ENCODE measurements around the gene ERICH6.

DNA sequence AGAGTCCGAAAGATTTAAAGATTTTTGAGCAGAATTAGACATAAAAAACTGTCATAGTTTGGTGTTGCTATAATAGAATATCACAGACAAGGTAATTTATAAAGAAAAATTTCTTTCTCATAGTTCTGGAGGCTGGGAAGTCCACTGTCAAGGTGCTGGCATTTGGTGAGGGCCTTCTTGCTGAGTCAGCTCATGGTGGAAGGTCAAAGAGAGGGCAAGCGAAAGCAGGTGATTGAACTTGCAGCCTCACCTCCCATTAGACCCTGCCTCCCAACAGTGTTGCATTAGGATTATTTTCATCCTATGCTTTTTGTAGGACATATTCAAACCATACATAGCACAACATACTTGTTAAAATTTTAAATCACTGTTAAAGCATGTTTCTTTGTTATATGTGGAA, 90.7 kb downstream of the ERICH6 start:
- TF ChIP-seq POLR2AphosphoS5 (IDR thresholded peaks at IDR 0.05; ENCODE audit: insufficient read depth in 1 of 2, low read depth in 1 of 2) (no peak), POLR2A (IDR thresholded peaks at IDR 0.05) (no peak)
- TF ChIP-seq, protein P1, sequence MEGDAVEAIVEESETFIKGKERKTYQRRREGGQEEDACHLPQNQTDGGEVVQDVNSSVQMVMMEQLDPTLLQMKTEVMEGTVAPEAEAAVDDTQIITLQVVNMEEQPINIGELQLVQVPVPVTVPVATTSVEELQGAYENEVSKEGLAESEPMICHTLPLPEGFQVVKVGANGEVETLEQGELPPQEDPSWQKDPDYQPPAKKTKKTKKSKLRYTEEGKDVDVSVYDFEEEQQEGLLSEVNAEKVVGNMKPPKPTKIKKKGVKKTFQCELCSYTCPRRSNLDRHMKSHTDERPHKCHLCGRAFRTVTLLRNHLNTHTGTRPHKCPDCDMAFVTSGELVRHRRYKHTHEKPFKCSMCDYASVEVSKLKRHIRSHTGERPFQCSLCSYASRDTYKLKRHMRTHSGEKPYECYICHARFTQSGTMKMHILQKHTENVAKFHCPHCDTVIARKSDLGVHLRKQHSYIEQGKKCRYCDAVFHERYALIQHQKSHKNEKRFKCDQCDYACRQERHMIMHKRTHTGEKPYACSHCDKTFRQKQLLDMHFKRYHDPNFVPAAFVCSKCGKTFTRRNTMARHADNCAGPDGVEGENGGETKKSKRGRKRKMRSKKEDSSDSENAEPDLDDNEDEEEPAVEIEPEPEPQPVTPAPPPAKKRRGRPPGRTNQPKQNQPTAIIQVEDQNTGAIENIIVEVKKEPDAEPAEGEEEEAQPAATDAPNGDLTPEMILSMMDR (IDR thresholded peaks at IDR 0.05), result no peak
